GM19438 (cell line): ENCODE data around the gene RBM5.

Experiments
- ATAC-seq: cut with Tn5 transposase; IDR thresholded peaks from one replicate; pipeline ENCODE4 v1.9.1; 2021; ENCODE audit warnings: low read depth; ENCODE audit not compliant: unreplicated experiment

RBM5 gene

GRCh38 chr3:50137531-50137930, 48.8 kb downstream of the RBM5 start:
- ATAC-seq: no peak

- no peak for ATAC-seq
These were observed 49.8 kb downstream of the RBM5 start for GRCh38 chr3:50138266-50139200.

- ATAC-seq: no peak
These were observed 50.6 kb downstream of the RBM5 start for GRCh38 chr3:50139308-50139707.

- no peak for ATAC-seq
These were observed 51.2 kb downstream of the RBM5 start for GRCh38 chr3:50139718-50140423.

GRCh38 chr3:50140990-50141389, 52.3 kb downstream of the RBM5 start:
- ATAC-seq: no peak

GRCh38 chr3:50146316-50146901, 57.7 kb downstream of the RBM5 start:
- ATAC-seq: no peak

- ATAC-seq: no peak
These were observed 58.3 kb downstream of the RBM5 start for GRCh38 chr3:50147016-50147415.

GRCh38 chr3:50147447-50147846, 58.7 kb downstream of the RBM5 start:
- ATAC-seq: no peak

GRCh38 chr3:50147861-50148260, 59.1 kb downstream of the RBM5 start:
- ATAC-seq: no peak

- no peak for ATAC-seq
These were observed 61.7 kb downstream of the RBM5 start for GRCh38 chr3:50150404-50150750.

- no peak for ATAC-seq
These were observed 62.4 kb downstream of the RBM5 start for GRCh38 chr3:50150863-50151686.

- no peak for ATAC-seq
These were observed 63.0 kb downstream of the RBM5 start for GRCh38 chr3:50151728-50152127.

GRCh38 chr3:50153782-50154475, 65.2 kb downstream of the RBM5 start:
- ATAC-seq: no peak

GRCh38 chr3:50154476-50154839, 65.7 kb downstream of the RBM5 start:
- peak; percentile 21 for ATAC-seq

- peak; percentile 66 for ATAC-seq
These were observed 66.2 kb downstream of the RBM5 start, which contains the start of gene SEMA3F for GRCh38 chr3:50154840-50155490. SEMA3F (plus strand) TSS chr3:50155324; CDS start chr3:50159623, 4,299 bp downstream.

GRCh38 chr3:50155491-50155878, 66.8 kb downstream of the RBM5 start:
- ATAC-seq: no peak

GRCh38 chr3:50155891-50156290, 67.2 kb downstream of the RBM5 start:
- ATAC-seq: no peak

- no peak for ATAC-seq
These were observed 68.1 kb downstream of the RBM5 start for GRCh38 chr3:50156549-50157493.
